HL-60/S4 treated with phorbol 12-myristate 13-acetate at 8.2 ng/mL for 4 days and 3 days (cell line): ENCODE results near the gene CBX7.

ENCODE experiments used
- in situ Hi-C: fragments of 300-500 bp; cut with MboI; formaldehyde crosslinking; loops from 2 replicates; pipeline ENCODE4 v1.15.0; 2022; ENCODE audit warnings: low sequenced_read_pairs

CBX7 gene

GRCh38 chr22:39152511-39153219 is at the start of gene CBX7:
TSS of gene CBX7 (minus strand) at chr22:39152680. CDS start at chr22:39152444, 236 bp downstream.
- in situ Hi-C loops, result loop anchor here (25.0 kb wide), 1 partner anchor 885 kb away; no protein-coding TSS in a partner anchor

- in situ Hi-C loops, result no loop called here
These were observed 45.1 kb upstream of the CBX7 start for GRCh38 chr22:39197578-39197977.

- in situ Hi-C loops, result no loop called here
These were observed 41.6 kb upstream of the CBX7 start for GRCh38 chr22:39194098-39194497.

GRCh38 chr22:39188809-39189208 is 36.3 kb upstream of the CBX7 start:
- in situ Hi-C loops, result no loop called here

GRCh38 chr22:39185601-39186012 is 33.1 kb upstream of the CBX7 start:
- in situ Hi-C loops, result no loop called here

GRCh38 chr22:39184586-39185577 is 32.4 kb upstream of the CBX7 start:
- in situ Hi-C loops, result no loop called here

- in situ Hi-C loops, result no loop called here
These were observed 31.6 kb upstream of the CBX7 start for GRCh38 chr22:39183991-39184585.

GRCh38 chr22:39182478-39183030 is 30.1 kb upstream of the CBX7 start:
- in situ Hi-C loops, result no loop called here

- in situ Hi-C loops, result no loop called here
These were observed 29.3 kb upstream of the CBX7 start for GRCh38 chr22:39181778-39182177.

- in situ Hi-C loops, result no loop called here
These were observed 28.9 kb upstream of the CBX7 start for GRCh38 chr22:39181356-39181755.

GRCh38 chr22:39179841-39180335 is 27.4 kb upstream of the CBX7 start:
- in situ Hi-C loops, result loop anchor here (5.0 kb wide), 1 partner anchor 132 kb away; no protein-coding TSS in a partner anchor

- in situ Hi-C loops, result loop anchor here (5.0 kb wide), 1 partner anchor 133 kb away; no protein-coding TSS in a partner anchor
These were observed 26.9 kb upstream of the CBX7 start for GRCh38 chr22:39179401-39179827.

- in situ Hi-C loops, result loop anchor here (5.0 kb wide), 1 partner anchor 134 kb away; no protein-coding TSS in a partner anchor
These were observed 26.0 kb upstream of the CBX7 start for GRCh38 chr22:39178206-39179111.

- in situ Hi-C loops, result loop anchor here (5.0 kb wide), 1 partner anchor 135 kb away; no protein-coding TSS in a partner anchor
These were observed 25.3 kb upstream of the CBX7 start for GRCh38 chr22:39177791-39178190.

GRCh38 chr22:39177456-39177775 is 24.9 kb upstream of the CBX7 start:
- in situ Hi-C loops, result loop anchor here (5.0 kb wide), 1 partner anchor 135 kb away; no protein-coding TSS in a partner anchor

GRCh38 chr22:39176714-39177455 is 24.4 kb upstream of the CBX7 start:
- in situ Hi-C loops, result loop anchor here (5.0 kb wide), 1 partner anchor 135 kb away; no protein-coding TSS in a partner anchor

- in situ Hi-C loops, result loop anchor here (5.0 kb wide), 1 partner anchor 136 kb away; no protein-coding TSS in a partner anchor
These were observed 23.7 kb upstream of the CBX7 start for GRCh38 chr22:39176143-39176713.
